PC-9 (cell line): Measurements from ENCODE around the gene CCDC85A.

ENCODE experiments used
- EZH2 ChIP-seq: fragments of 200-600 bp; sonication (generic); IDR thresholded peaks from 2 replicates; pipeline ENCODE4 v1.8.0; 2017; ENCODE audit warnings: antibody characterized with exemption, low read depth
- TF ChIP-seq, protein P1 (sequence below): fragments of 200-600 bp; sonication (generic); conservative IDR thresholded peaks from 2 replicates; pipeline ENCODE4 v1.6.1; 2017; ENCODE audit warnings: mixed run types, antibody characterized with exemption, mild to moderate bottlenecking, moderate library complexity

- no peak for TF ChIP-seq EZH2
- TF ChIP-seq, protein P1, sequence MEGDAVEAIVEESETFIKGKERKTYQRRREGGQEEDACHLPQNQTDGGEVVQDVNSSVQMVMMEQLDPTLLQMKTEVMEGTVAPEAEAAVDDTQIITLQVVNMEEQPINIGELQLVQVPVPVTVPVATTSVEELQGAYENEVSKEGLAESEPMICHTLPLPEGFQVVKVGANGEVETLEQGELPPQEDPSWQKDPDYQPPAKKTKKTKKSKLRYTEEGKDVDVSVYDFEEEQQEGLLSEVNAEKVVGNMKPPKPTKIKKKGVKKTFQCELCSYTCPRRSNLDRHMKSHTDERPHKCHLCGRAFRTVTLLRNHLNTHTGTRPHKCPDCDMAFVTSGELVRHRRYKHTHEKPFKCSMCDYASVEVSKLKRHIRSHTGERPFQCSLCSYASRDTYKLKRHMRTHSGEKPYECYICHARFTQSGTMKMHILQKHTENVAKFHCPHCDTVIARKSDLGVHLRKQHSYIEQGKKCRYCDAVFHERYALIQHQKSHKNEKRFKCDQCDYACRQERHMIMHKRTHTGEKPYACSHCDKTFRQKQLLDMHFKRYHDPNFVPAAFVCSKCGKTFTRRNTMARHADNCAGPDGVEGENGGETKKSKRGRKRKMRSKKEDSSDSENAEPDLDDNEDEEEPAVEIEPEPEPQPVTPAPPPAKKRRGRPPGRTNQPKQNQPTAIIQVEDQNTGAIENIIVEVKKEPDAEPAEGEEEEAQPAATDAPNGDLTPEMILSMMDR: no peak
Measured at GRCh38 chr2:56416500-56417176, 232.8 kb downstream of the CCDC85A start.
